HPDE6-E6E7 (cell line): ENCODE data around the gene CFAP65.

Experiments
- DNase-seq: peaks from one replicate; pipeline ENCODE4 v3.0.0; 2011; ENCODE audit warnings: missing footprints; ENCODE audit errors: extremely low spot score

CFAP65 gene

DNA sequence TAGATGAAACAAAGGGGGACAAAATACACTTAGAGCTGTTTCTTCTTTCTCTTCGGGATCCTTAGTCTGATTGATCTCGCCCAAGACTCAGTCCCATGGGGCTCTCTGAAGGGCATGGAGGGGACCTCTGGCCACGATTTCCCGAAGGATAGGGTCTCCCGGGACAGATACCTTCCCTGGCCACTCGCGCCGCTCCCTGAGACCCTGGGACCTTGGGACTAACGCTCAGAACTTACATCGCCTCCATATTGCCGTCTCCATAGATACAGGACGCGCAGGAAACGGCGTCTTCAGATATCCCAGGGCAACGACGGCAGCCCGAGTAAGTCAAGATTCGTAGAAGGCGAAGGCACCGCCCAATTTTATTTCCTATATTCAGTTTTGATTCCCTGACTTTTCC lies at the start of gene CFAP65:
CFAP65 (minus strand) TSS at position 265 of the 400 bp plus-strand sequence. CDS start 2,468 bp downstream, outside the sequence.
- DNase-seq = no peak

- no peak for DNase-seq
These were observed 49.4 kb upstream of the CFAP65 start for GRCh38 chr2:219090436-219091299.

- DNase-seq = no peak
These were observed 48.0 kb upstream of the CFAP65 start for GRCh38 chr2:219089330-219089729.

DNA sequence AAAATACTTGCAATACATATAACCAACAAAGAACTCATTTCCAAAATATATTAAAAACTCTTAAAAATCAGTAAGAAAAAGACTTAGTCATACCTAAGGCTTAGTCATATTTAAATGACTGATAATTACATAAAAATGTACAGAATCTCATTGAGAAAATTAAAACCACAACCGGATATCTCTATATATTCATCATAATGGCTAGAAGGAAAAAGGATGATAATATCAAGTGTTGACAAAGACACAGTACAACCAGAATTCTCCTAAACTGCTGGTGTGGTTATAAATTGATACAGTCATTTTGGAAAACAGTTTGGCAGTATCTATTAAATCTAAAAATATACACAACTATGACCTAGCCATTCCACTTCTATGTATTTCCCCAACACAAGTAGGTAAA lies 46.5 kb upstream of the CFAP65 start:
- DNase-seq = no peak

- no peak for DNase-seq
These were observed 46.0 kb upstream of the CFAP65 start for GRCh38 chr2:219087361-219087760.

GRCh38 chr2:219086196-219086595 lies 44.9 kb upstream of the CFAP65 start:
- no peak for DNase-seq

DNA sequence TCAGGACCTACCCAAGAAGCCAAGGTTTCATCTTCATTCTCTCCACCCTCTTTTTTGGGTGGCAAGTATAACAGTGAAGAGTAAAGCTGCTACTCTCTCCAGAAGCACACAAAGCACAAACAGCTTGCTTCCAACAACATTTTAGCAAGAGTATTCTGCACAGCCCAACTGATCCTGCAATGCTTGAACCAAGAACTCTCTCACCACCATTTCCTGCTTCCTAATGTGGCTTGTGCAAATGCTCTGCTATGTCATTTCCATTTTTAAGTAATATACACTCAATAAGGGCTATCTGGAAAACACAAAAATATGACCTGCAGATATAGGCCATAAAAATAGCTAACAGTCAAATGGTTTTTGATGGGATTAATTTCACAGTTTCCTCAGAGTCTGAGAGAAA lies 43.5 kb upstream of the CFAP65 start:
- no peak for DNase-seq

DNA sequence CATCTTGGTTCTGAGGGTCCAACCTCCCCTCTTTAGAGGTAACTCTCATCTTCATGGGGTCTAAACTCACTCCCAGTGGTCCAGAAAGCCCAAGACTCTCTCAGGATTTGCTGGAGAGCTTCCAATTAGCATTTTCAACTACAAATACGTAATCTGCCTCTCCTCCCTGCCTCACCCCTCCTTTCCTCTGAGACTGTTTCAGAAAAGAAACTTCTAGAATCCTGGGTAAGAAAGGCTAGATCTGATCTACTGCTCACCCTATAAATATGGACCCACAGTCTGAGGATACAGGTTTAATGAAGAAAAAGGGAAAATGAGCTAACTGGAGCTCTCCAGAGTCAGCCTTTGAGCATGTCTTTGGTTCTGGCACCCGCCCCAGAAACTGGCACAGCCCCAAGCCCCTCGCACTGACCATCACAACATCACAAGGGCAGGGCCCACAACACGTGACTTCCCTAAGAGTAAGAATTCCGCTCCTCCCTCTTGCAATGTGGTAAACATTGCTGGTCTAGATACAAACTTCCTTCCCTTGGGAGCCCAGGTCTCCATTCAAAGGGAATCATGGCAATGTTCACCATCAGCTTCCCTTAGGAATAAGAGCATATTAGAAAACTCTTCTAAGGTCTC lies 41.1 kb upstream of the CFAP65 start:
- DNase-seq = no peak

GRCh38 chr2:219081701-219082331 lies 40.5 kb upstream of the CFAP65 start:
- DNase-seq = no peak

DNA sequence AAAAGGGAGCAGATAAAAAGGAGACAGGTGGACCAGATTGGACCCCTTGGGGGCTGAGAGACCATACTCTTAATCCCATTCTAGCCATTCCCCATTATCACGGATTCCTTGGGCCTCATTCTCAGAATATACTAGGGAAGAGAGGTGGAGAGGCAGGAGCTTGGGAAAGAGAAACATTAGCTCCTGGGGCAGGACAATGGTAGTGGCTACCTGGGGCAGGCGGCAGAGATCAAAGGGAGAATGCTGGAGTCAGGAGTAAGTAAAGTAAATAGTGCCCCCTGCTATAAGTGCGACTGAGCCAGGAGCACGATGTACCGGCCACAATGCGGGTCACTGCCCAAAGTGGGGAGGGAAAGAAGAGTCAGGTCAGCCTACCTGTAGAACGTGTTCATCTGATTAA lies 39.8 kb upstream of the CFAP65 start:
- no peak for DNase-seq

DNA sequence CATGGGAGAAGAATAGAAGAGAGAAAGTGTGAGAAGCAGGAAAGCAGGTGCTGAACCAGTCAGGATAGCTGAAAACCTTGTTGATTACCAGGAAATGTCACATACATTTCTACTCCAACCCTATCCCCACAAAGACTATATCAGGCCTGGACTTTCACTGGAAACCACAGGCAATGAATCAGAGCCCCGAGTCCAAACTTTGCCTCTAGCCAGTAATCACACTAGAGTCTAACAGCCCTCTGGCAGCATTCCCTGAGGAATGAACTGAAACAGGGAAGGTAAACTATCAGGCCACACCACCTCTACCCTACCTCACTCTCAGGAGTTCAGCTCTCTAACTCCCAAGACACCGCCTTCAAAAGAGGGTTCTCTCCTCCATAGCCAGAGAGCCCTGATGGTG lies 38.1 kb upstream of the CFAP65 start:
- DNase-seq = no peak

GRCh38 chr2:219078951-219079350 lies 37.6 kb upstream of the CFAP65 start:
- DNase-seq = no peak

DNA sequence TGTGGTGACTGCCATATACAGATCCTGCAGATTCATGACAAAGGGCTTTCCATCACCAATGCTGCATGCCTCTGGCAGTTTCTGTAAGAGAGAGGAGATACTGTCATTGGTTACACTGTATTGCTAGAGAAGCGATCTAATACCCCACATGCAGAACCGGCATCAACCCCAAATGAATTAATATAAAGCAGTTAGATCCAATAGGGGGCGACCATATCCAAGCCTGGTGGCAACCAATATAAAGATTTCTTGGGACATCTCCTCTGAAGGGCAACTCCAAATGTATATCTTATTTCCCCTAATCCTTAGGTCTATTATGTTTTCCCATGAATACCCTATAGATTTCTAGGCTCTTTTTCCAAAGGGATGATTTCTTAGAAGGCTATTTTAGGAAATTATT lies 36.8 kb upstream of the CFAP65 start:
- DNase-seq = no peak

DNA sequence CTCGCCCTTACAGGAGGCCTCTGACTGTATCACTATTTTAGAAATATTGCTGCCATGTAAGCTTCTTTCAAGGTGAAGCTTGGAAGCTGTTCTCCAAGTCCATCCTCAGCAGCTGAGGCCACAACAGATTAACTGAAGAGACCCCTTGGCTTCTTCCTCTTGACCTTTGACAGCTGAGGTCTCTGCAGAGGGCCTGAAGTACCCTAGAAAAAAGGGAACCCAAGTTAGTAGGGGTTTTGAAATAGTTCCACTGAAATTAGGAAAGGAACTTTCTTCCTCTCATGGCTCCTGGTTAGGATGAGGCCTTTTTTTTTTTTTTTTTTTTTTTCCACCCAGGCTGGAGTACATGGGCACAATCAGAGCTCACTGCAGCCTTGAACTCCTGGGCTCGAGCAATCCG lies 34.9 kb upstream of the CFAP65 start:
- DNase-seq = no peak

DNA sequence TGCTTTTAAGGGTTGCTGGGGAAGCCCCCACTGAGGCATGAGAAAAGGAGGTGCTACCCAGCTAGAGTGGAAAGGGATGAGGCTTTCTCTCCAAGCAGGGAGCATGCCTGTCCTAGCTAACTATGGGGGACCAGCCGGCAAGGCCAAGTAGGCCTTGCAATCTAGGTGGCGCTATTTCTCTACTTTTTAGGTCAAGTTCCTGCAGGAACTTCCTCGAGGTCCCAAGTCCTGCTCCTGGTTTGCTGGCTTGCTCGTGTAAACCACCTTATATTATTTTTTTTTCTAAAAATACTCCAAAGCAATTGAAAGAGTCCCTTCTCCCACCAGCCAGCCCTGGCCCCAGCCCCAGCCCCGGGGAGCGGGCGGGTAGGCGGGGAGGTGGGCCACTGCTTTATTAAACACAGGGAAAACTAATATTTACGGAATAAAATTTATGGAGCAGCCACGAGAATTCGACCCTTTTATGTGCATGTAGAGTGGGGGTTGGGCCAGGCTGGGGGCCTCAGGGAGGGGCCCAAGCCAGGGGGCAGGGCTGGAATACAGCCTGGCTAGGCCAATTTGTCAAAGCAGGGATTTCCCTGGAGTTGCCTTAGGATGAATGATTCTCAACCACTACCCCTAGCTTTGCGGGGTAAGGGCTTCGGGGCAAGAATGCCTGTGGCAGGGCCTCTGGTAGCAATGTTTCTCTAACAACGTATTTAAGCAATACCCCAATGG lies 32.3 kb upstream of the CFAP65 start:
- DNase-seq = no peak

DNA sequence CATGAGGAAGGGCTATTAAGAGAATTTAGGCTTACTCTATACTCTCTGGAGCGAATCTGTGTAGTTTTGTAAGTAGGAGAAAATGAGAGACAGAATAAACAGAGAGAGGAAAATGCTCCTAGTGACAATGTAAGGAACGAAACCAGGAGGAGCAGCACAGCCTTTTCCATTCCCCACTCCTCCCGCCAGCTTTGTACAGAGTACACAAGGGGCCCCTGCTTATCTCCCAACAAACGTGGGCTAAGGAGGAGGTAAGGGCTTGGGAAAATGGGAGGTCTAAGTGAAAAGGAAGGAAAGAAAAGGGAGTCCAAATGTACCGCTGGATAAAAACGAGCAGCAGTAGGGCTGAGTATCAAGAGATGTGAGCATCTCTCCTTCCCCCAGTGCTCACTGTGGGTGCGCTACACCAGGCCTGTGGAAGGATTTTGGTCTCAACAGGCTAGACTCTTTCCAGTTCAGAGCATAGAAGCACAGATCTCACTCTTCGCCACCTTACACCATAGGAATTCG lies 31.5 kb upstream of the CFAP65 start:
- no peak for DNase-seq

GRCh38 chr2:219071131-219071816 lies 30.0 kb upstream of the CFAP65 start:
- peak; percentile 55 for DNase-seq

GRCh38 chr2:219065484-219065883 lies 24.2 kb upstream of the CFAP65 start:
- no peak for DNase-seq

DNA sequence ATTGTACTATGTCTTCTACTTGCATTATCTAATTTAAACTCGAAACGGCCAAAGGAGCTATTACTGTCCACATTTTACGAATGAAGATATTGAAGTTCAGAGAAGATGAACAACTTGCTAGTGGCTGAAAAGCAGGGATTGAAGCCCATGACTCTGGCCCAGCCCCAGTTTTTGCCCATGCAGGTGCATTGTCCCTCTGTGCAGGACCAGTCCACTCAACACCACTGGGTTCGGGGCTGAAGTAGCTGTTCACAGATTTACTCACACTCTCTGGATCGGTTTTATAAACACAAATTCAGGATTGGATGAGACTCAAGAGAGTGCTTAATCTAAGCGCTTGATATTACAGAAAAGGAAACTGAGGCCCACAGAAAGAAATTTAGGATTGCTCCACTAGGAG lies 20.8 kb upstream of the CFAP65 start:
- no peak for DNase-seq

DNA sequence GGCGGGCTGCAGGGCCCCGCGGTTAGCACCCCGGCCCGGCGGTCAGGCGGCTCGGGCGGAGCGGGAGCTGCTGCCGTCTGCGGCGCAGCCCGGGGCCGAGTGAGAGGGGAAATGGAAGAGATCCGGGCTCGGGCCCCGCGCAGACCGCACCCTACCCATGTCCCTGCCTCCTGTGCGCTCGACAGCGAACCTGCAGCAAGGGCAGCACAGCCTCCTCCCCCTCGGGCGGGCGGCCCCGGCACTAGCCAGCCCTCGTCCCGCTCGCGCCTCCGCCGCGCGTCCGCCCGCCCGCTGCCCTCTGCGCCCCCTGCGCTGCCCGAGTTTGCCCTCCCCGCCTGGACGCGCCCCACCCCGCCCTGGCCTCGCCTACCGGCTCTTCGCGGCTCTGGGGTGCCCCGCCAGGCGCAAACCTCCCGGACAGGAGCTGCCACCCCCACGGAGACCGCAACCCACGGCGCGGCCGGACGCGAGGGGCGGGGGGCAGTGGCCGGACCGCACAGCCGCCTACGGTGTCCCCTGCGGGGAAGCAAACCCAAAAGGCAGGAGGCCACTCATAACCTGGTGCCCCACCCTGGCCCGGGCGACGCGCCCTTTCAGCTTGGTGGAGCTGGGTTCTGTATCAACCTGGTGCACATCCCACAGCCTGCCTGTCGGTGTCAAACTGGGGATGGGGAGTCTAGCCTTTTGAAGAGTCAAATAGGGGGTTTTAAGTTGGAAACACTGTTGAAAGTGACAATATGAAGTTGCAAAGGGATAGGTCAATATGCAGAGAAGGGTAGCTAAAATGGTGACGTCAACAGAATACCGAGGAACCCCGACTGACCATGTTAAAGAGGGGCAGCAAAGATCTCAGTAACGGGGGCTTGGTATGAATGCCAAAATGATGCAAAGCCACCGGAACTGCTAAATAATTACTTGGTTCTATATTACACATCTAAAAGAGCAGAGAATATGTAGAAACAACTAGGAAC lies 19.8 kb upstream of the CFAP65 start, which contains the start of gene IHH:
IHH (minus strand) TSS at position 101 of the 971 bp plus-strand sequence. CDS start 454 bp downstream, outside the sequence.
- no peak for DNase-seq
